GM19397 (cell line): ENCODE measurements around the gene CD59.
"Not testable (repeated sequence)": the region's sequence is repeated elsewhere in the genome, so short reads cannot be mapped to it uniquely, and the experiment has no call there.

Experiments used
- ATAC-seq: cut with Tn5 transposase; IDR thresholded peaks from one replicate; pipeline ENCODE4 v1.9.1; 2021; ENCODE audit warnings: mild to moderate bottlenecking, moderate library complexity; ENCODE audit not compliant: unreplicated experiment

The CD59 gene

GRCh38 chr11:33696411-33696810 lies 39.8 kb downstream of the CD59 start:
- ATAC-seq = no peak

GRCh38 chr11:33695051-33695566 lies 41.1 kb downstream of the CD59 start:
- no peak for ATAC-seq

GRCh38 chr11:33694346-33695050 lies 41.7 kb downstream of the CD59 start:
- ATAC-seq = no peak

- ATAC-seq = no peak
These were observed 43.7 kb downstream of the CD59 start for GRCh38 chr11:33692541-33692940.

GRCh38 chr11:33692013-33692504 lies 44.2 kb downstream of the CD59 start:
- no peak for ATAC-seq

- ATAC-seq = no peak
These were observed 45.0 kb downstream of the CD59 start for GRCh38 chr11:33691066-33691864.

GRCh38 chr11:33690290-33691065 lies 45.7 kb downstream of the CD59 start:
- no peak for ATAC-seq

- no peak for ATAC-seq
These were observed 46.7 kb downstream of the CD59 start for GRCh38 chr11:33689501-33689900.

- no peak for ATAC-seq
These were observed 47.1 kb downstream of the CD59 start for GRCh38 chr11:33689085-33689484.

- ATAC-seq = no peak
These were observed 48.3 kb downstream of the CD59 start for GRCh38 chr11:33687733-33688479.

GRCh38 chr11:33685082-33685481 lies 51.1 kb downstream of the CD59 start:
- ATAC-seq = no peak

- no peak for ATAC-seq
These were observed 52.1 kb downstream of the CD59 start for GRCh38 chr11:33684003-33684706.

- ATAC-seq = no peak
These were observed 53.8 kb downstream of the CD59 start for GRCh38 chr11:33682446-33682845.

- ATAC-seq = no peak
These were observed 54.2 kb downstream of the CD59 start for GRCh38 chr11:33682019-33682418.

- not testable (repeated sequence) for ATAC-seq
These were observed 57.6 kb downstream of the CD59 start for GRCh38 chr11:33678616-33679015.

- no peak for ATAC-seq
These were observed 62.0 kb downstream of the CD59 start for GRCh38 chr11:33674035-33674814.

- ATAC-seq = no peak
These were observed 64.0 kb downstream of the CD59 start for GRCh38 chr11:33672273-33672672.

GRCh38 chr11:33670250-33671011 lies 65.8 kb downstream of the CD59 start:
- ATAC-seq = no peak
